ENCODE results near the gene RXFP1. TPM values are rescaled to one million over a fixed set of nuclear protein-coding genes. Genes with fewer than 3 reads are reported as not detected.

The RXFP1 gene
- total and polyA plus RNA-seq, 7 donors: 0.09 TPM; not detected in 6

DNA sequence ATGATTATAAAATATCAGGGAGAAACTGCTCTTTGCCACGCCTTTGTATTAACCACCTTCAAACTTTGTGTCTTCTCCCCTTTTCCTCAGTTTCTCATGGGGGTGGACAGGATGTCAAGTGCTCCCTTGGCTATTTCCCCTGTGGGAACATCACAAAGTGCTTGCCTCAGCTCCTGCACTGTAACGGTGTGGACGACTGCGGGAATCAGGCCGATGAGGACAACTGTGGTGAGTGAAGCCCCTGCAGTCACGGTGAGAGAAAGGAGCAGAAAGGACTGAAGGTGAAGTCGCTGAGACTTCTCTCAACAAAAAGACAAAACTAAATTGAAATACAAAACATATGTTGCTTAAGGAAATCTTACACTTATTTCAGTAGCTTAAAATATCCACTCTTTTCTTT lies 50.9 kb downstream of the RXFP1 start:
- no peaks in the 10 kb centered on the region for H3K9me3 ChIP-seq
- H3K36me3 ChIP-seq: no peaks in the 10 kb centered on the region
- TF ChIP-seq EP300 (IDR thresholded peaks at IDR 0.05): no peak
- no peak for TF ChIP-seq POLR2AphosphoS5 (IDR thresholded peaks at IDR 0.05)
- TF ChIP-seq, protein P1, sequence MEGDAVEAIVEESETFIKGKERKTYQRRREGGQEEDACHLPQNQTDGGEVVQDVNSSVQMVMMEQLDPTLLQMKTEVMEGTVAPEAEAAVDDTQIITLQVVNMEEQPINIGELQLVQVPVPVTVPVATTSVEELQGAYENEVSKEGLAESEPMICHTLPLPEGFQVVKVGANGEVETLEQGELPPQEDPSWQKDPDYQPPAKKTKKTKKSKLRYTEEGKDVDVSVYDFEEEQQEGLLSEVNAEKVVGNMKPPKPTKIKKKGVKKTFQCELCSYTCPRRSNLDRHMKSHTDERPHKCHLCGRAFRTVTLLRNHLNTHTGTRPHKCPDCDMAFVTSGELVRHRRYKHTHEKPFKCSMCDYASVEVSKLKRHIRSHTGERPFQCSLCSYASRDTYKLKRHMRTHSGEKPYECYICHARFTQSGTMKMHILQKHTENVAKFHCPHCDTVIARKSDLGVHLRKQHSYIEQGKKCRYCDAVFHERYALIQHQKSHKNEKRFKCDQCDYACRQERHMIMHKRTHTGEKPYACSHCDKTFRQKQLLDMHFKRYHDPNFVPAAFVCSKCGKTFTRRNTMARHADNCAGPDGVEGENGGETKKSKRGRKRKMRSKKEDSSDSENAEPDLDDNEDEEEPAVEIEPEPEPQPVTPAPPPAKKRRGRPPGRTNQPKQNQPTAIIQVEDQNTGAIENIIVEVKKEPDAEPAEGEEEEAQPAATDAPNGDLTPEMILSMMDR (IDR thresholded peaks at IDR 0.05): no peak
- no peak for TF ChIP-seq POLR2A (IDR thresholded peaks at IDR 0.05)
- intact Hi-C loops (cut with DNase I): no loop called here
- DNase-seq: no peak
- H3K4me3 ChIP-seq: no peak overlapping the region
- no peaks in the 10 kb centered on the region for H3K27me3 ChIP-seq
- H3K4me1 ChIP-seq: no peaks in the 10 kb centered on the region
- WGBS, 2 donors: 91 to 92% methylated on average over 7 of the region's 7 CpGs
- H3K27ac ChIP-seq: no peak overlapping the region

DNA sequence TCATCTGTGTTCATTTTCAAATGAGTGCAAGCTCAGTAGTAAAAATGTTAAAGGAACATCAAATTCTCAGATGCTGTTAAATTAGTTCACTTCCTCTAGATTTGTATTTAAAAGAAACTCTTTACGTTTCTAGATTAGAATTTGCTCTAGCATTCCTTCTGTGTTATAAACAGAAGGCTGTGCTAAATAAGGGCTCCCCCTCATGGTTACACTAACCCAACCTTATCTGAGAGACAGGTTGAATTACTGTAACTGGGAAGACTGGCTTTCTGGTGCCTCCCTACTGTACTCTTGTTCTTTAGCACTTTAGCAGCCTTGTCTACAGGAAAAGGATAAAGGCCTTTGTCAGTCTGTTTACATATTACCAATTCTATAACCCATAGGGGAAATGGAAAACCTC lies 56.8 kb downstream of the RXFP1 start:
- Histone ChIP-seq H3K36me3 (no peaks in the 10 kb centered on the region), H3K27ac (no peak overlapping the region), H3K4me1 (no peaks in the 10 kb centered on the region), H3K27me3 (no peaks in the 10 kb centered on the region), H3K4me3 (no peak overlapping the region), H3K9me3 (no peaks in the 10 kb centered on the region)
- intact Hi-C loops (cut with DNase I): no loop called here
- WGBS, 2 donors: 11 to 19% methylated on average over 1 of the region's 1 CpG
- TF ChIP-seq POLR2AphosphoS5 (IDR thresholded peaks at IDR 0.05) (no peak), EP300 (IDR thresholded peaks at IDR 0.05) (no peak), POLR2A (IDR thresholded peaks at IDR 0.05) (no peak)
- TF ChIP-seq, protein P1 (IDR thresholded peaks at IDR 0.05): no peak
- no peak for DNase-seq

DNA sequence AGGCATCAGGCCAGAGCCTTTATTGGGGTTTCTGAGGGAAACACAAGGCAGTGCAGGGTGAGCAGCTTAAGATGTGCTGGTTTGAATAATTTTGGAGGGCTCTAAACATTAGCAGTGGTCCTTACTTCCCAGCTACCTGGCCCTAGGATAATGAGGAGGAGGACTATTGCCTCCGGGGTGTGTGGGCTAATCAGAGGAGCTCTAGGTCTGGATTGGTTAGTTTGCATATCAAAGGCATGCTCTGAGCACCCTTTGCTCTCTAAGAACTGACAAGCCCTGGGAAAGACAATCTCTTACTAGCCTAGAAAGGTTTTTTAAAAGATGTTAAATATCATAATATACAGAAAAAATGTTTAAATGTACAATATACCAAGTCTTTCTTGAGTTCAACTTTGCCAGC lies 58.4 kb downstream of the RXFP1 start:
- Histone ChIP-seq H3K4me3 (no peak overlapping the region), H3K27ac (no peak overlapping the region), H3K4me1 (no peaks in the 10 kb centered on the region), H3K27me3 (no peaks in the 10 kb centered on the region), H3K36me3 (no peaks in the 10 kb centered on the region), H3K9me3 (no peaks in the 10 kb centered on the region)
- TF ChIP-seq POLR2AphosphoS5 (IDR thresholded peaks at IDR 0.05): no peak
- TF ChIP-seq EP300 (IDR thresholded peaks at IDR 0.05): no peak
- TF ChIP-seq POLR2A (IDR thresholded peaks at IDR 0.05): no peak
- TF ChIP-seq, protein P1 (IDR thresholded peaks at IDR 0.05): no peak
- 21 to 41% methylated on average over 1 of the region's 1 CpG for WGBS, 2 donors
- intact Hi-C loops (cut with DNase I): no loop called here
- DNase-seq: no peak

GRCh38 chr4:158581161-158581560 lies 59.5 kb downstream of the RXFP1 start:
- intact Hi-C loops (cut with DNase I): no loop called here
- H3K9me3 ChIP-seq: no peaks in the 10 kb centered on the region
- H3K4me1 ChIP-seq: no peaks in the 10 kb centered on the region
- H3K36me3 ChIP-seq: no peaks in the 10 kb centered on the region
- no peak overlapping the region for H3K27ac ChIP-seq
- H3K27me3 ChIP-seq: no peaks in the 10 kb centered on the region
- DNase-seq: no peak
- TF ChIP-seq, protein P1 (IDR thresholded peaks at IDR 0.05): no peak
- no peak overlapping the region for H3K4me3 ChIP-seq

GRCh38 chr4:158586881-158587280 lies 65.2 kb downstream of the RXFP1 start:
- no peak for DNase-seq
- no peak overlapping the region for H3K27ac ChIP-seq
- 86 to 90% methylated on average over 4 of the region's 4 CpGs for WGBS, 2 donors
- TF ChIP-seq, protein P1 (IDR thresholded peaks at IDR 0.05): no peak
- TF ChIP-seq EP300 (IDR thresholded peaks at IDR 0.05) (no peak), POLR2AphosphoS5 (IDR thresholded peaks at IDR 0.05) (no peak), POLR2A (IDR thresholded peaks at IDR 0.05) (no peak)
- H3K27me3 ChIP-seq: no peaks in the 10 kb centered on the region
- H3K4me3 ChIP-seq: no peak overlapping the region
- H3K9me3 ChIP-seq: no peaks in the 10 kb centered on the region
- H3K36me3 ChIP-seq: no peaks in the 10 kb centered on the region
- intact Hi-C loops (cut with DNase I): no loop called here
- H3K4me1 ChIP-seq: no peaks in the 10 kb centered on the region
